ENCODE data around the gene RPS19. TPM values are rescaled to one million over a fixed set of nuclear protein-coding genes. Genes with fewer than 3 reads are reported as not detected.

The RPS19 gene
- polyA plus RNA-seq, 2 of the 4 experiments (the other 2 are of a cell fraction): 3,564 to 7,778 TPM

DNA sequence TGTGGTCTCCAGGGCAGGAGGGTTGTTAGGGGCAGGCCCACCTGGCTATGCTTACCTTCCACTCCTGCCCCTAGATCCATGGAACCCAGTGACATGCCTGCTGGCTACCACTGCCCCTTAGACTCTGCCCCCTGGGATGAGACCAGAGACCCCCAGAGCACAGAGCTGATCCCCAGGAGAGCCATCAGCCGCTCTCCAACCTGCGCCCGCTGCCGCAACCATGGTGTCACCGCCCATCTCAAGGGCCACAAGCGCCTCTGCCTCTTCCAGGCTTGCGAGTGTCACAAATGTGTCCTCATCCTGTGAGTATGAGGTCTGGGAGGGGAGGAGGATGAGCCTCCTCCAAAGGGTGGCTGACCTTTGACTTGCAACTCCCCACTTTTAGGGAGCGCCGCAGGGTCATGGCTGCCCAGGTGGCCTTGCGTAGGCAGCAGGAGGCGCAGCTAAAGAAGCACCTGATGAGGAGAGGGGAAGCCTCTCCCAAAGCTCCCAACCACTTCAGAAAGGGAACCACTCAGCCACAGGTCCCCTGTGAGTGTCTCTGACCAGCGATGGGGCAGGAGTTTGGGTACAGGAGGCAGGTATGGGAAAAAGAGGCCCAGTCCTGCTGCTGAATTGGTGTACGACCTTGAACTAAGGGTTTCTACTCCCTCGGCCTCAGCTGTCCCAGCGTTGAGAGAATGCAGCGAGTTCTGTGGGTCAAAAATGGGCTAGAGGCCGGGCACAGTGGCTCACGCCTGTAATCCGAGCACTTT, 12.5 kb upstream of the RPS19 start:
- no peak overlapping the region for H3K4me3 ChIP-seq
- H3K9me3 ChIP-seq: no peaks in the 10 kb centered on the region
- ATAC-seq (no peak), FAIRE-seq (no peak), DNase-seq (ENCODE audit: low read depth in 1 of 2, low spot score in 1 of 2) (no peak)
- CTCF ChIA-PET: interaction anchor here (0.6 to 16.4 kb wide), 11 partner anchors 8 to 417 kb away, joined by 3 to 243 read pairs (median 6); partner anchors contain the start of gene RPS19
- H3K27ac ChIP-seq: no peak overlapping the region
- H3K4me1 ChIP-seq: no peaks in the 10 kb centered on the region
- no peak overlapping the region for H3K4me2 ChIP-seq
- TF ChIP-seq FOSL2 (IDR thresholded peaks at IDR 0.05): no peak
- TF ChIP-seq FOSL2 (CRISPR knock-in tag; IDR thresholded peaks at IDR 0.05): no peak
- TF ChIP-seq HDAC2 (IDR thresholded peaks at IDR 0.05): no peak
- no peak for TF ChIP-seq HOXA7 (CRISPR knock-in tag; IDR thresholded peaks at IDR 0.05)
- no peak for TF ChIP-seq POLR2A (IDR thresholded peaks at IDR 0.05; ENCODE audit: low read length)
- no peak for TF ChIP-seq ZFP36 (IDR thresholded peaks at IDR 0.05; ENCODE audit: borderline replicate concordance, partially characterized antibody)
- no peak for TF ChIP-seq KDM1A (IDR thresholded peaks at IDR 0.05; ENCODE audit: low read depth)
- no peak for TF ChIP-seq CHD2 (IDR thresholded peaks at IDR 0.05; ENCODE audit: low read length, partially characterized antibody)
- no peak for TF ChIP-seq JUN (IDR thresholded peaks at IDR 0.05)
- TF ChIP-seq RFX5 (IDR thresholded peaks at IDR 0.05): no peak
- TF ChIP-seq HOXB13 (CRISPR knock-in tag; IDR thresholded peaks at IDR 0.05; ENCODE audit: low read depth): no peak
- TF ChIP-seq ZSCAN20 (CRISPR knock-in tag; IDR thresholded peaks at IDR 0.05): no peak
- TF ChIP-seq, protein P1, sequence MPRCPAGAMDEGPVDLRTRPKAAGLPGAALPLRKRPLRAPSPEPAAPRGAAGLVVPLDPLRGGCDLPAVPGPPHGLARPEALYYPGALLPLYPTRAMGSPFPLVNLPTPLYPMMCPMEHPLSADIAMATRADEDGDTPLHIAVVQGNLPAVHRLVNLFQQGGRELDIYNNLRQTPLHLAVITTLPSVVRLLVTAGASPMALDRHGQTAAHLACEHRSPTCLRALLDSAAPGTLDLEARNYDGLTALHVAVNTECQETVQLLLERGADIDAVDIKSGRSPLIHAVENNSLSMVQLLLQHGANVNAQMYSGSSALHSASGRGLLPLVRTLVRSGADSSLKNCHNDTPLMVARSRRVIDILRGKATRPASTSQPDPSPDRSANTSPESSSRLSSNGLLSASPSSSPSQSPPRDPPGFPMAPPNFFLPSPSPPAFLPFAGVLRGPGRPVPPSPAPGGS (IDR thresholded peaks at IDR 0.05): no peak
- POLR2A ChIA-PET: interaction anchor here (3.5 kb wide), 1 partner anchor 12 kb away, joined by 17 read pairs; the partner anchor contains the start of gene RPS19
- 77% methylated on average over 19 of the region's 19 CpGs for WGBS (ENCODE audit: missing lambda C conversion rate)

DNA sequence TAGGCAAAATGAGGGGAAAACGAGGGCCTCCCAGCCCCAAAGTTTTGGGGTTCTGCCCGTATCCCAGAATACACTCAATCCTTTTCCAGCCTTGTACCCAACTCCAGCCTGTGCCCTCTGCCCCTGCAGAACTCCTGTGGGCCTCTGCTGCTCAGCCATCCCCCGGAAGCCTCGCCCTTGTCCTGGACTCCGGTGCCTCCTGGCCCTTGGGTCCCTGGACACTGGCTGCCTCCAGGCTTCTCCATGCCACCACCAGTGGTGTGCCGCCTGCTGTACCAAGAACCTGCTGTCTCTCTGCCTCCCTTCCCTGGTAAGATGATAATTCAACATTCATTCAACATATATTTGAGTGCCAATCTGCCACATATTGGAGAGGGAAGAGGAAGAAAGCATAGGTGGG, 11.4 kb upstream of the RPS19 start:
- WGBS (ENCODE audit: missing lambda C conversion rate): 55% methylated on average over 6 of the region's 6 CpGs
- no peak for DNase-seq (ENCODE audit: low read depth in 1 of 2, low spot score in 1 of 2)
- FAIRE-seq: no peak
- TF ChIP-seq HOXB13 (CRISPR knock-in tag; IDR thresholded peaks at IDR 0.05; ENCODE audit: low read depth) (no peak), EHMT2 (IDR thresholded peaks at IDR 0.05; ENCODE audit: low read depth) (no peak), RAD21 (conservative IDR thresholded peaks at IDR 0.05 in 1 of 2, IDR thresholded peaks at IDR 0.05 in 1 of 2) (no peak), KDM5A (IDR thresholded peaks at IDR 0.05) (no peak), ZSCAN20 (CRISPR knock-in tag; IDR thresholded peaks at IDR 0.05) (no peak), ESRRA (IDR thresholded peaks at IDR 0.05; ENCODE audit: borderline replicate concordance, low read length) (no peak), ZNF302 (CRISPR knock-in tag; IDR thresholded peaks at IDR 0.05) (no peak), ZC3H11A (IDR thresholded peaks at IDR 0.05) (no peak), JUN (IDR thresholded peaks at IDR 0.05) (no peak), EP300 (IDR thresholded peaks at IDR 0.05) (no peak), MYC (IDR thresholded peaks at IDR 0.05; ENCODE audit: borderline replicate concordance, low read length) (no peak), FOSL2 (IDR thresholded peaks at IDR 0.05) (no peak), FOSL2 (CRISPR knock-in tag; IDR thresholded peaks at IDR 0.05) (no peak), TFCP2L1 (CRISPR knock-in tag; IDR thresholded peaks at IDR 0.05) (no peak), HOXB5 (CRISPR knock-in tag; IDR thresholded peaks at IDR 0.05) (no peak), POLR2AphosphoS2 (conservative IDR thresholded peaks at IDR 0.05; ENCODE audit: low read length) (no peak), GATA3 (IDR thresholded peaks at IDR 0.05; ENCODE audit: borderline replicate concordance) (no peak), NFE2L2 (conservative IDR thresholded peaks at IDR 0.05; ENCODE audit: low read length) (no peak)
- TF ChIP-seq, protein P2, sequence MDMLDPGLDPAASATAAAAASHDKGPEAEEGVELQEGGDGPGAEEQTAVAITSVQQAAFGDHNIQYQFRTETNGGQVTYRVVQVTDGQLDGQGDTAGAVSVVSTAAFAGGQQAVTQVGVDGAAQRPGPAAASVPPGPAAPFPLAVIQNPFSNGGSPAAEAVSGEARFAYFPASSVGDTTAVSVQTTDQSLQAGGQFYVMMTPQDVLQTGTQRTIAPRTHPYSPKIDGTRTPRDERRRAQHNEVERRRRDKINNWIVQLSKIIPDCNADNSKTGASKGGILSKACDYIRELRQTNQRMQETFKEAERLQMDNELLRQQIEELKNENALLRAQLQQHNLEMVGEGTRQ (IDR thresholded peaks at IDR 0.05): no peak
- TF ChIP-seq, protein P3, sequence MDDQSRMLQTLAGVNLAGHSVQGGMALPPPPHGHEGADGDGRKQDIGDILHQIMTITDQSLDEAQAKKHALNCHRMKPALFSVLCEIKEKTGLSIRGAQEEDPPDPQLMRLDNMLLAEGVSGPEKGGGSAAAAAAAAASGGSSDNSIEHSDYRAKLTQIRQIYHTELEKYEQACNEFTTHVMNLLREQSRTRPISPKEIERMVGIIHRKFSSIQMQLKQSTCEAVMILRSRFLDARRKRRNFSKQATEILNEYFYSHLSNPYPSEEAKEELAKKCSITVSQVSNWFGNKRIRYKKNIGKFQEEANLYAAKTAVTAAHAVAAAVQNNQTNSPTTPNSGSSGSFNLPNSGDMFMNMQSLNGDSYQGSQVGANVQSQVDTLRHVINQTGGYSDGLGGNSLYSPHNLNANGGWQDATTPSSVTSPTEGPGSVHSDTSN (IDR thresholded peaks at IDR 0.05): no peak
- Histone ChIP-seq H3K4me2 (no peak overlapping the region), H3K9me3 (no peaks in the 10 kb centered on the region), H3K4me3 (no peak overlapping the region), H3K27ac (no peak overlapping the region), H3K4me1 (no peaks in the 10 kb centered on the region)
- ATAC-seq: no peak
- POLR2A ChIA-PET: interaction anchor here (1.6 to 3.5 kb wide), 2 partner anchors 11 to 14 kb away, joined by 3 to 17 read pairs; partner anchors contain the start of gene RPS19
- CTCF ChIA-PET: interaction anchor here (0.8 to 16.4 kb wide), 10 partner anchors 10 to 400 kb away, joined by 3 to 243 read pairs (median 8); partner anchors contain the start of gene RPS19
